GM12878 (cell line): ENCODE measurements around the gene SAMD4A. TPM values are rescaled to one million over a fixed set of nuclear protein-coding genes. Genes with fewer than 3 reads are reported as not detected.

Experiments used
- ATAC-seq: fragments of 200-7000 bp; cut with Tn5 transposase; 3 replicates; pipeline ENCODE4 v1.9.1; 2020; ENCODE audit warnings: mild to moderate bottlenecking, moderate library complexity
- BruUV-seq: library from RNA; stranded (reverse); fragments of 400-500 nt; replicated peaks from 2 replicates; lab custom pipeline; 2021; lab: Mats Ljungman, UMichigan
- CTCF ChIA-PET: fragments of 300-600 bp; sonication (Branson Sonifier 250); formaldehyde crosslinking; extraction: SDS; loops from one replicate; lab custom pipeline; 2021; ENCODE audit warnings: inconsistent platforms; lab: Yijun Ruan, JAX
- POLR2A ChIA-PET: fragments of 350-600 bp; formaldehyde crosslinking; extraction: SDS; loops from one replicate; lab custom pipeline; 2021; ENCODE audit warnings: inconsistent platforms; lab: Charles Lee
- RAD21 ChIA-PET: fragments of 300-600 bp; sonication (Branson Sonifier 250); formaldehyde crosslinking; loops from one replicate; lab custom pipeline; 2023; ENCODE audit warnings: antibody characterized with exemption; ENCODE audit not compliant: unreplicated experiment; lab: Charles Lee
- SMC1A ChIA-PET: fragments of 300-600 bp; sonication (Branson Sonifier 250); formaldehyde crosslinking; loops from one replicate; lab custom pipeline; 2023; ENCODE audit not compliant: unreplicated experiment, uncharacterized antibody; lab: Charles Lee
- DNase-seq: peaks from one replicate; pipeline ENCODE4 v3.0.0-alpha.2; 2011; ENCODE audit warnings: low read depth, low spot score
- FAIRE-seq: peaks from 3 replicates; lab custom pipeline; 2011; peaks lifted over from hg19 to GRCh38; lab: Jason Lieb, UNC
- H2AFZ ChIP-seq: 2 replicates; pipeline ENCODE4 v1.6.0; 2011; ENCODE audit warnings: low read depth, low read length, control low read depth; ENCODE audit not compliant: control insufficient read depth
- H3K27ac ChIP-seq: 2 replicates; pipeline ENCODE4 v1.5.1; 2011; ENCODE audit warnings: control low read depth; ENCODE audit not compliant: control insufficient read depth, insufficient read depth
- H3K27me3 ChIP-seq, 2 experiments: replicated peaks in 1 of 2; 2 replicates each; pipeline versions ENCODE4 v1.6.0 to v1.6.1; 2011; ENCODE audit warnings: low read length in 1 of 2; ENCODE audit not compliant: control insufficient read depth in 2 of 2, insufficient read depth in 2 of 2
- H3K36me3 ChIP-seq, 2 experiments: 2 replicates each; pipeline ENCODE4 v1.5.1; 2011; ENCODE audit warnings: low read length in 1 of 2; ENCODE audit not compliant: control insufficient read depth in 2 of 2, insufficient read depth in 2 of 2
- H3K4me1 ChIP-seq: 2 replicates; pipeline ENCODE4 v1.6.1; 2011; ENCODE audit warnings: mild to moderate bottlenecking, low read length, moderate library complexity, mixed read lengths; ENCODE audit not compliant: control insufficient read depth, insufficient read depth
- H3K4me2 ChIP-seq: 2 replicates; pipeline ENCODE4 v1.6.0; 2011; ENCODE audit warnings: control low read depth; ENCODE audit not compliant: control insufficient read depth, insufficient read depth
- H3K4me3 ChIP-seq: fragments of 200-600 bp; sonication (generic); 2 replicates; pipeline ENCODE4 v1.5.1; 2016
- H3K79me2 ChIP-seq: 2 replicates; pipeline ENCODE4 v1.6.0; 2011; ENCODE audit warnings: low read length; ENCODE audit not compliant: control insufficient read depth, insufficient read depth
- H3K9ac ChIP-seq: 2 replicates; pipeline ENCODE4 v1.8.0; 2011; ENCODE audit warnings: low read length, control low read depth, mixed read lengths; ENCODE audit not compliant: control insufficient read depth, insufficient read depth
- H3K9me3 ChIP-seq: replicated peaks from 3 replicates; pipeline ENCODE4 v1.5.1; 2011; ENCODE audit warnings: mild to moderate bottlenecking, low read length; ENCODE audit not compliant: control insufficient read depth, insufficient read depth
- H4K20me1 ChIP-seq: 2 replicates; pipeline ENCODE4 v1.6.0; 2011; ENCODE audit not compliant: control insufficient read depth, insufficient read depth
- BRCA1 ChIP-seq: IDR thresholded peaks from 2 replicates; pipeline ENCODE4 v1.6.1; 2011; ENCODE audit warnings: low read depth, low read length, improper control_type of control experiment
- DPF2 ChIP-seq: fragments of 450-650 bp; IDR thresholded peaks from 2 replicates; pipeline ENCODE4 v1.6.1; 2017; ENCODE audit warnings: mild to moderate bottlenecking
- MTA2 ChIP-seq: fragments of 450-650 bp; IDR thresholded peaks from 2 replicates; pipeline ENCODE4 v1.6.1; 2016; ENCODE audit warnings: low read depth, mild to moderate bottlenecking, moderate library complexity
- NBN ChIP-seq: fragments of 450-650 bp; IDR thresholded peaks from 2 replicates; pipeline ENCODE4 v1.6.1; 2016
- NFXL1 ChIP-seq: fragments of 450-650 bp; IDR thresholded peaks from 2 replicates; pipeline ENCODE4 v1.6.1; 2017; ENCODE audit warnings: antibody characterized with exemption, mild to moderate bottlenecking, borderline replicate concordance
- ZNF274 ChIP-seq: IDR thresholded peaks from one replicate; pipeline ENCODE4 v1.8.0; 2011; ENCODE audit not compliant: insufficient read length, insufficient read depth
- in situ Hi-C: fragments of 300-500 bp; cut with MboI; formaldehyde crosslinking; loops from 9 replicates; pipeline ENCODE4 v1.14.3; 2018; ENCODE audit warnings: mixed read lengths
- intact Hi-C: fragments of 100-400 bp; cut with micrococcal nuclease; formaldehyde crosslinking; loops from one replicate; pipeline ENCODE4 v1.14.2; 2022; ENCODE audit not compliant: unreplicated experiment
- polyA plus RNA-seq, 11 experiments: library from polyadenylated mRNA; depleted of rRNA in 4 of 11; unstranded in 6 of 11; stranded (reverse) in 5 of 11; fragments of >200 nt; fragmentation: Nextera tagmentation in 4 of 11; fragmentation: Illumina TruSeq in 1 of 11; extraction: Ambion mirVana in 4 of 11; extraction: Trizol in 1 of 11; gene quantifications; 1 replicate in 1 of 11; 2 replicates in 10 of 11; pipeline versions ENCODE4 v1.2.1 to v1.2.3, GENCODE V29; 2011 to 2016; ENCODE audit warnings: inconsistent platforms in 2 of 11, missing spikeins in 2 of 11, low read depth in 1 of 11
- total RNA-seq, 4 experiments: library from RNA; depleted of rRNA in 3 of 4; stranded (reverse); fragments of >200 nt in 3 of 4; fragmentation: Illumina TruSeq in 1 of 4; extraction: Trizol in 1 of 4; gene quantifications; 2 replicates each; pipeline versions ENCODE4 v1.2.1 to v1.2.3, GENCODE V29; 2013 to 2021
- TF ChIP-seq, protein P1 (sequence below): fragments of 450-650 bp; IDR thresholded peaks from 2 replicates; pipeline ENCODE4 v1.6.1; 2017; ENCODE audit warnings: antibody characterized with exemption, mild to moderate bottlenecking, moderate library complexity

SAMD4A gene
- total and polyA plus RNA-seq, 10 of the 15 experiments (the other 5 are each of a cell fraction or from before 2014, with no cell fraction given) = 0.05 to 0.56 (median 0.31) TPM

DNA sequence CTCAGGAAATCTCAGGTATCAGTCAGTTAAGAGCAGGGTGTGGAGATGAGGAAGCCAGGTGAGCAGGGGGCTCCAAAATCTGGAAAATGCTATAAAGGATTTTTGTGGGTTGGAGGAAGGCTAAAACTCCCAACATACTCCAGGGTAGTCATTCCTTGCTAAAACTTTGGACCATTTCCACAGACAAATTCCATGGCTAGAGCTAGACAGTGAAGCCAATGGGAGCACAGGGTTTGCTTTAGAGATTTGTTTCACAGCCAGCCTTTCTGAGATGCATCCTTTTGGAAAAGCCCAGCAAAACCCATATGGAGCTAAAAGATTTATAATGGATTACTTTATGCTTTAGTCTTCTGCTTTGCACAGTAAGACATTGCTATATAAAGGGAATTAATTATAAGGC, 146.5 kb downstream of the SAMD4A start:
- in situ Hi-C loops (no loop called here), intact Hi-C loops (no loop called here)
- ChIA-PET POLR2A (no interaction called here), RAD21 (interaction anchor here (0.9 kb wide), 1 partner anchor 20 kb away, joined by 4 read pairs; no protein-coding TSS in a partner anchor), SMC1A (interaction anchor here (0.9 to 3.1 kb wide), 3 partner anchors 14 to 61 kb away, joined by 3 to 7 read pairs (median 6); no protein-coding TSS in a partner anchor), CTCF (interaction anchor here (1.0 to 1.6 kb wide), 2 partner anchors 35 to 60 kb away, joined by 3 to 5 read pairs; no protein-coding TSS in a partner anchor)
- Histone ChIP-seq H3K79me2 (no peaks in the 10 kb centered on the region), H3K4me1 (peaks cover 25% of the 10 kb centered on the region), H2AFZ (no peak overlapping the region), H3K36me3 (no peaks in the 10 kb centered on the region), H3K4me2 (no peak overlapping the region), H3K27ac (no peak overlapping the region), H3K9ac (no peak overlapping the region), H3K27me3 (no peaks in the 10 kb centered on the region), H4K20me1 (no peaks in the 10 kb centered on the region), H3K4me3 (no peak overlapping the region), H3K9me3 (no peaks in the 10 kb centered on the region; the same call in 1 of the 3 replicates)
- FAIRE-seq (no peak), DNase-seq (no peak), ATAC-seq (no peak)
- no TSS peak for BruUV-seq
- TF ChIP-seq, protein P1, sequence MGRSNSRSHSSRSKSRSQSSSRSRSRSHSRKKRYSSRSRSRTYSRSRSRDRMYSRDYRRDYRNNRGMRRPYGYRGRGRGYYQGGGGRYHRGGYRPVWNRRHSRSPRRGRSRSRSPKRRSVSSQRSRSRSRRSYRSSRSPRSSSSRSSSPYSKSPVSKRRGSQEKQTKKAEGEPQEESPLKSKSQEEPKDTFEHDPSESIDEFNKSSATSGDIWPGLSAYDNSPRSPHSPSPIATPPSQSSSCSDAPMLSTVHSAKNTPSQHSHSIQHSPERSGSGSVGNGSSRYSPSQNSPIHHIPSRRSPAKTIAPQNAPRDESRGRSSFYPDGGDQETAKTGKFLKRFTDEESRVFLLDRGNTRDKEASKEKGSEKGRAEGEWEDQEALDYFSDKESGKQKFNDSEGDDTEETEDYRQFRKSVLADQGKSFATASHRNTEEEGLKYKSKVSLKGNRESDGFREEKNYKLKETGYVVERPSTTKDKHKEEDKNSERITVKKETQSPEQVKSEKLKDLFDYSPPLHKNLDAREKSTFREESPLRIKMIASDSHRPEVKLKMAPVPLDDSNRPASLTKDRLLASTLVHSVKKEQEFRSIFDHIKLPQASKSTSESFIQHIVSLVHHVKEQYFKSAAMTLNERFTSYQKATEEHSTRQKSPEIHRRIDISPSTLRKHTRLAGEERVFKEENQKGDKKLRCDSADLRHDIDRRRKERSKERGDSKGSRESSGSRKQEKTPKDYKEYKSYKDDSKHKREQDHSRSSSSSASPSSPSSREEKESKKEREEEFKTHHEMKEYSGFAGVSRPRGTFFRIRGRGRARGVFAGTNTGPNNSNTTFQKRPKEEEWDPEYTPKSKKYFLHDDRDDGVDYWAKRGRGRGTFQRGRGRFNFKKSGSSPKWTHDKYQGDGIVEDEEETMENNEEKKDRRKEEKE = no peak
- TF ChIP-seq DPF2 = no peak
- no peak for TF ChIP-seq MTA2
- TF ChIP-seq NFXL1 = no peak
- no peak for TF ChIP-seq BRCA1
- no peak for TF ChIP-seq ZNF274
- no peak for TF ChIP-seq NBN
